RWPE1 (cell line): ENCODE results near the gene NAA20.

Experiments
- CTCF ChIA-PET: fragments of 350-600 bp; sonication (Branson Sonifier 250); formaldehyde crosslinking; extraction: SDS; loops from one replicate; lab custom pipeline; 2021; lab: Yijun Ruan, JAX
- POLR2A ChIA-PET: fragments of 400-600 bp; formaldehyde crosslinking; extraction: SDS; loops from one replicate; lab custom pipeline; 2020; ENCODE audit warnings: antibody characterized with exemption; ENCODE audit not compliant: low non-redundant PET; lab: Yijun Ruan, JAX
- DNase-seq: peaks from one replicate; pipeline ENCODE4 v3.0.0; 2012; ENCODE audit warnings: low spot score
- H3K27ac ChIP-seq: fragments of 450-650 bp; 2 replicates; pipeline ENCODE4 v1.5.1; 2017
- CTCF ChIP-seq: fragments of 450-650 bp; conservative IDR thresholded peaks from 2 replicates; pipeline ENCODE4 v1.5.1; 2017; ENCODE audit warnings: low read depth, mild to moderate bottlenecking

Gene NAA20

GRCh38 chr20:20034486-20034885 lies 17.3 kb downstream of the NAA20 start:
- CTCF ChIA-PET = interaction anchor here (0.7 kb wide), 1 partner anchor 14 kb away, joined by 3 read pairs; no protein-coding TSS in a partner anchor

GRCh38 chr20:20036756-20037155 lies 19.6 kb downstream of the NAA20 start:
- no peak for TF ChIP-seq CTCF
- no peak for DNase-seq
- H3K27ac ChIP-seq = no peak overlapping the region
- ChIA-PET CTCF (no interaction called here), POLR2A (no interaction called here)

More at GRCh38 chr20:20034486-20034885, 17.3 kb downstream of the NAA20 start:
- DNase-seq = no peak
- POLR2A ChIA-PET = no interaction called here
- no peak for TF ChIP-seq CTCF
- no peak overlapping the region for H3K27ac ChIP-seq

- DNase-seq = no peak
- ChIA-PET CTCF (interaction anchor here (0.6 to 1.4 kb wide), 3 partner anchors 10 to 275 kb away, joined by 3 to 5 read pairs (median 4); no protein-coding TSS in a partner anchor), POLR2A (no interaction called here)
- TF ChIP-seq CTCF = no peak
- H3K27ac ChIP-seq = no peak overlapping the region
These were observed 20.8 kb downstream of the NAA20 start for GRCh38 chr20:20037960-20038359.

GRCh38 chr20:20038586-20038985 lies 21.4 kb downstream of the NAA20 start:
- CTCF ChIA-PET = interaction anchor here (0.6 to 1.4 kb wide), 3 partner anchors 10 to 275 kb away, joined by 3 to 5 read pairs (median 4); no protein-coding TSS in a partner anchor
- DNase-seq = no peak
- H3K27ac ChIP-seq = no peak overlapping the region
- POLR2A ChIA-PET = interaction anchor here (0.6 kb wide), 1 partner anchor 34 kb away, joined by 3 read pairs; no protein-coding TSS in a partner anchor
- TF ChIP-seq CTCF = no peak

GRCh38 chr20:20039752-20040387 lies 22.7 kb downstream of the NAA20 start:
- no peak overlapping the region for H3K27ac ChIP-seq
- ChIA-PET CTCF (interaction anchor here (0.6 kb wide), 1 partner anchor 196 kb away, joined by 3 read pairs; no protein-coding TSS in a partner anchor), POLR2A (no interaction called here)
- no peak for TF ChIP-seq CTCF
- no peak for DNase-seq

GRCh38 chr20:20051767-20052073 lies 34.6 kb downstream of the NAA20 start:
- DNase-seq = peak; percentile 3
- CTCF ChIA-PET = interaction anchor here (0.6 kb wide), 1 partner anchor 53 kb away, joined by 7 read pairs; no protein-coding TSS in a partner anchor
- TF ChIP-seq CTCF = no peak
- H3K27ac ChIP-seq = peak overlapping the region; percentile 83
- POLR2A ChIA-PET = no interaction called here
